GM06990 (cell line): ENCODE measurements around the gene MBP.
"Not testable (repeated sequence)": the region's sequence is repeated elsewhere in the genome, so short reads cannot be mapped to it uniquely, and the experiment has no call there.

ENCODE experiments used
- DNase-seq: peaks from one replicate; pipeline ENCODE4 v3.0.0-alpha.2; 2011; ENCODE audit not compliant: insufficient read length; ENCODE audit errors: extremely low read depth
- H3K27me3 ChIP-seq: replicated peaks from 2 replicates; pipeline ENCODE4 v1.6.0; 2011; ENCODE audit warnings: low read length; ENCODE audit not compliant: control insufficient read depth, insufficient read depth
- H3K36me3 ChIP-seq: 2 replicates; pipeline ENCODE4 v1.5.1; 2011; ENCODE audit warnings: low read length; ENCODE audit not compliant: control insufficient read depth, insufficient read depth
- H3K4me3 ChIP-seq: replicated peaks from 2 replicates; pipeline ENCODE4 v1.5.1; 2011; ENCODE audit warnings: low read depth, mild to moderate bottlenecking, control low read depth, low read length
- CTCF ChIP-seq: IDR thresholded peaks from 2 replicates; pipeline ENCODE4 v1.5.1; 2011; ENCODE audit warnings: low read length, control low read depth, mild to moderate bottlenecking, inconsistent platforms; ENCODE audit not compliant: insufficient read depth, poor library complexity, severe bottlenecking

MBP gene

GRCh38 chr18:77019641-77020040 is 112.9 kb downstream of the MBP start:
- no peak overlapping the region for H3K4me3 ChIP-seq
- no peak for TF ChIP-seq CTCF
- peaks cover 13% of the 10 kb centered on the region for H3K36me3 ChIP-seq
- DNase-seq = no peak
- no peaks in the 10 kb centered on the region for H3K27me3 ChIP-seq

GRCh38 chr18:77018650-77019049 is 113.9 kb downstream of the MBP start:
- H3K27me3 ChIP-seq = not testable (repeated sequence)

GRCh38 chr18:77017355-77017754 is 115.2 kb downstream of the MBP start:
- DNase-seq = no peak
- no peak for TF ChIP-seq CTCF
- no peaks in the 10 kb centered on the region for H3K27me3 ChIP-seq
- H3K4me3 ChIP-seq = no peak overlapping the region
- H3K36me3 ChIP-seq = peaks cover 9% of the 10 kb centered on the region

More at GRCh38 chr18:77018650-77019049, 113.9 kb downstream of the MBP start:
- H3K36me3 ChIP-seq = peaks cover 13% of the 10 kb centered on the region
- DNase-seq, H3K4me3 ChIP-seq: not testable (repeated sequence)

GRCh38 chr18:77016936-77017335 is 115.6 kb downstream of the MBP start:
- Histone ChIP-seq H3K27me3 (no peaks in the 10 kb centered on the region), H3K36me3 (peaks cover 7% of the 10 kb centered on the region), H3K4me3 (no peak overlapping the region)
- no peak for TF ChIP-seq CTCF
- no peak for DNase-seq

- H3K4me3 ChIP-seq = no peak overlapping the region
- DNase-seq = no peak
- peaks cover 8% of the 10 kb centered on the region for H3K36me3 ChIP-seq
- no peak for TF ChIP-seq CTCF
- H3K27me3 ChIP-seq = no peaks in the 10 kb centered on the region
These were observed 116.5 kb downstream of the MBP start for GRCh38 chr18:77015771-77016710.

- Histone ChIP-seq H3K4me3 (no peak overlapping the region), H3K36me3 (peaks cover 8% of the 10 kb centered on the region), H3K27me3 (no peaks in the 10 kb centered on the region)
- TF ChIP-seq CTCF = no peak
- DNase-seq = no peak
These were observed 117.4 kb downstream of the MBP start for GRCh38 chr18:77015169-77015568.
